H1 (cell line): ENCODE results near the gene MYH11. TPM values are rescaled to one million over a fixed set of nuclear protein-coding genes. Genes with fewer than 3 reads are reported as not detected.

Experiments used
- CTCF ChIA-PET: fragments of 300-600 bp; sonication (Branson Sonifier 250); formaldehyde crosslinking; loops from one replicate; lab custom pipeline; 2021; ENCODE audit not compliant: partially characterized antibody; lab: Charles Lee
- POLR2A ChIA-PET: fragments of 300-600 bp; sonication (Branson Sonifier 250); formaldehyde crosslinking; loops from one replicate; lab custom pipeline; 2021; ENCODE audit warnings: inconsistent platforms; ENCODE audit not compliant: partially characterized antibody; lab: Charles Lee
- DNase-seq, 2 experiments: peaks; one replicate each; pipeline versions ENCODE4 v3.0.0 to v3.0.0-alpha.2; 2010 to 2022; ENCODE audit warnings: low spot score in 2 of 2, low read depth in 1 of 2, mixed read lengths in 1 of 2
- FAIRE-seq: peaks from 2 replicates; lab custom pipeline; 2011; peaks lifted over from hg19 to GRCh38; lab: Jason Lieb, UNC
- H2AFZ ChIP-seq: 2 replicates; pipeline ENCODE4 v1.8.1; 2012; ENCODE audit warnings: low read length, inconsistent platforms
- H2AK5ac ChIP-seq: 2 replicates; pipeline ENCODE4 v1.6.1; 2013; ENCODE audit warnings: low read depth, low read length
- H2BK120ac ChIP-seq: replicated peaks from 2 replicates; pipeline ENCODE3; 2013; ENCODE audit warnings: low read depth, low read length, inconsistent platforms
- H2BK12ac ChIP-seq: 2 replicates; pipeline ENCODE4 v1.6.1; 2013; ENCODE audit warnings: low read depth, low read length
- H2BK15ac ChIP-seq: 2 replicates; pipeline ENCODE4 v1.6.1; 2013; ENCODE audit warnings: low read length
- H2BK20ac ChIP-seq: 2 replicates; pipeline ENCODE4 v1.6.1; 2013; ENCODE audit warnings: low read length
- H2BK5ac ChIP-seq: 2 replicates; pipeline ENCODE4 v1.6.1; 2013; ENCODE audit warnings: low read depth, low read length
- H3K14ac ChIP-seq: 2 replicates; pipeline ENCODE4 v1.6.1; 2013; ENCODE audit warnings: inconsistent platforms; ENCODE audit not compliant: insufficient read length
- H3K18ac ChIP-seq: 2 replicates; pipeline ENCODE4 v1.6.1; 2013; ENCODE audit warnings: low read length; ENCODE audit errors: extremely low read depth
- H3K23ac ChIP-seq: 2 replicates; pipeline ENCODE4 v1.6.1; 2013; ENCODE audit warnings: inconsistent platforms; ENCODE audit not compliant: insufficient read length
- H3K23me2 ChIP-seq: 2 replicates; pipeline ENCODE4 v1.6.1; 2013; ENCODE audit warnings: low read depth, low read length
- H3K27ac ChIP-seq: 2 replicates; pipeline ENCODE4 v1.6.1; 2011; ENCODE audit warnings: low read depth, low read length, inconsistent platforms
- H3K27me3 ChIP-seq, 4 experiments: replicated peaks in 1 of 4; 1 replicate in 1 of 4; 2 replicates in 3 of 4; pipeline versions ENCODE4 v1.6.1 to v1.8.1; 2011 to 2013; ENCODE audit warnings: low read length in 3 of 4, mild to moderate bottlenecking in 3 of 4, inconsistent platforms in 2 of 4, mixed read lengths in 2 of 4, moderate library complexity in 1 of 4; ENCODE audit not compliant: control insufficient read depth in 3 of 4, insufficient read depth in 3 of 4; ENCODE audit errors: extremely low read depth in 1 of 4
- H3K36me3 ChIP-seq, 4 experiments: 2 replicates each; pipeline versions ENCODE4 v1.6.1 to v1.8.1; 2011 to 2013; ENCODE audit warnings: mild to moderate bottlenecking in 4 of 4, low read length in 3 of 4, moderate library complexity in 2 of 4, control low read depth in 1 of 4, inconsistent platforms in 1 of 4; ENCODE audit not compliant: insufficient read depth in 4 of 4, control insufficient read depth in 2 of 4
- H3K4ac ChIP-seq: replicated peaks from 2 replicates; pipeline ENCODE3; 2013; ENCODE audit warnings: low read length, low read depth, mixed read lengths, inconsistent platforms; ENCODE audit not compliant: insufficient read length
- H3K4me1 ChIP-seq, 4 experiments: replicated peaks in 1 of 4; 1 replicate in 1 of 4; 2 replicates in 3 of 4; pipeline versions ENCODE4 v1.6.1 to v1.8.1; 2011 to 2013; ENCODE audit warnings: low read length in 3 of 4, inconsistent platforms in 2 of 4, mixed read lengths in 1 of 4; ENCODE audit not compliant: insufficient read depth in 4 of 4, control insufficient read depth in 3 of 4
- H3K4me2 ChIP-seq, 2 experiments: 2 replicates each; pipeline versions ENCODE4 v1.6.1 to v1.8.1; 2011 to 2013; ENCODE audit warnings: low read depth in 2 of 2, low read length in 2 of 2, control low read depth in 1 of 2, inconsistent platforms in 1 of 2, mild to moderate bottlenecking in 1 of 2; ENCODE audit not compliant: insufficient read depth in 1 of 2
- H3K4me3 ChIP-seq, 4 experiments: fragments of 200-600, 300-600 bp in 1 of 4; sonication (generic), shearing (Covaris generic), sonication (Bioruptor Twin) in 1 of 4; 2 replicates each; pipeline versions ENCODE4 v1.5.1 to v1.8.1; 2011 to 2016; ENCODE audit warnings: low read length in 4 of 4, low read depth in 3 of 4, control low read depth in 2 of 4, inconsistent platforms in 2 of 4, mild to moderate bottlenecking in 2 of 4, mixed read lengths in 1 of 4, moderate library complexity in 1 of 4; ENCODE audit not compliant: insufficient read depth in 2 of 4; ENCODE audit errors: extremely low read depth in 1 of 4
- H3K56ac ChIP-seq: replicated peaks from 2 replicates; pipeline ENCODE3; 2013; ENCODE audit warnings: low read depth, mild to moderate bottlenecking, mixed read lengths, low read length, inconsistent platforms; ENCODE audit not compliant: insufficient read length
- H3K79me1 ChIP-seq: 2 replicates; pipeline ENCODE4 v1.6.1; 2013; ENCODE audit warnings: low read depth, low read length, control low read depth
- H3K79me2 ChIP-seq, 2 experiments: 2 replicates each; pipeline versions ENCODE4 v1.6.1 to v1.8.1; 2012 to 2013; ENCODE audit warnings: low read length in 2 of 2, mild to moderate bottlenecking in 2 of 2, inconsistent platforms in 1 of 2; ENCODE audit not compliant: insufficient read depth in 2 of 2, control insufficient read depth in 1 of 2
- H3K9ac ChIP-seq, 4 experiments: replicated peaks in 1 of 4; 1 replicate in 1 of 4; 2 replicates in 3 of 4; pipeline versions ENCODE4 v1.6.1 to v1.8.1; 2011 to 2013; ENCODE audit warnings: low read depth in 3 of 4, low read length in 3 of 4, control low read depth in 2 of 4, mild to moderate bottlenecking in 2 of 4, moderate library complexity in 2 of 4, inconsistent platforms in 1 of 4; ENCODE audit errors: extremely low read depth in 1 of 4
- H3K9me3 ChIP-seq, 2 experiments: 2 replicates each; pipeline versions ENCODE4 v1.6.1 to v1.8.1; 2012 to 2013; ENCODE audit warnings: mild to moderate bottlenecking in 2 of 2, moderate library complexity in 2 of 2, control low read depth in 1 of 2, inconsistent platforms in 1 of 2, low read depth in 1 of 2, low read length in 1 of 2, mixed read lengths in 1 of 2; ENCODE audit not compliant: insufficient read depth in 2 of 2
- H4K20me1 ChIP-seq, 2 experiments: replicated peaks in 1 of 2; 2 replicates each; pipeline versions ENCODE3 to v1.8.1; 2011 to 2013; ENCODE audit warnings: inconsistent platforms in 2 of 2, low read length in 2 of 2, mild to moderate bottlenecking in 1 of 2; ENCODE audit not compliant: insufficient read depth in 2 of 2, control insufficient read depth in 1 of 2
- H4K5ac ChIP-seq: 2 replicates; pipeline ENCODE4 v1.6.1; 2013; ENCODE audit warnings: low read length, low read depth, mixed read lengths, inconsistent platforms; ENCODE audit not compliant: insufficient read length
- H4K8ac ChIP-seq: 2 replicates; pipeline ENCODE4 v1.8.0; 2013; ENCODE audit warnings: mild to moderate bottlenecking, moderate library complexity, low read length, inconsistent platforms; ENCODE audit not compliant: insufficient read depth; ENCODE audit errors: extremely low read depth
- H4K91ac ChIP-seq: replicated peaks from 2 replicates; pipeline ENCODE3; 2013; ENCODE audit warnings: low read length, mixed read lengths, inconsistent platforms; ENCODE audit not compliant: insufficient read length
- ATF3 ChIP-seq: IDR thresholded peaks from 2 replicates; pipeline ENCODE4 v1.6.1; 2011; ENCODE audit warnings: low read depth, mild to moderate bottlenecking, low read length; ENCODE audit not compliant: insufficient read depth
- FOSL1 ChIP-seq: IDR thresholded peaks from 2 replicates; pipeline ENCODE4 v1.6.1; 2011; ENCODE audit warnings: mild to moderate bottlenecking, low read depth, low read length, moderate library complexity; ENCODE audit not compliant: insufficient read depth
- KDM5A ChIP-seq: fragments of 200-600 bp; IDR thresholded peaks from 2 replicates; pipeline ENCODE4 v1.7.1; 2012; ENCODE audit warnings: mild to moderate bottlenecking, low read length, inconsistent platforms, mixed read lengths
- SAP30 ChIP-seq: fragments of 300-600 bp; sonication (generic); IDR thresholded peaks from 2 replicates; pipeline ENCODE4 v1.7.1; 2012; ENCODE audit warnings: low read length, moderate library complexity, mild to moderate bottlenecking, inconsistent platforms; ENCODE audit not compliant: insufficient read depth, insufficient replicate concordance
- SP1 ChIP-seq: IDR thresholded peaks from 2 replicates; pipeline ENCODE4 v1.6.1; 2011; ENCODE audit warnings: low read depth, low read length
- SP2 ChIP-seq: IDR thresholded peaks from 2 replicates; pipeline ENCODE4 v1.6.1; 2012; ENCODE audit warnings: mild to moderate bottlenecking, low read length, inconsistent platforms
- YY1 ChIP-seq: IDR thresholded peaks from 2 replicates; pipeline ENCODE4 v1.6.1; 2011; ENCODE audit warnings: low read depth, mild to moderate bottlenecking, low read length
- WGBS, 2 experiments: shearing (Covaris generic) in 1 of 2; methylation state at CpG; one replicate each; pipeline versions ENCODE4 v1.1.6 to v1.1.7; 2013 to 2015; ENCODE audit warnings: low lambda C conversion rate in 2 of 2, mixed read lengths in 2 of 2, inconsistent platforms in 1 of 2, low coverage in 1 of 2, missing lambda C conversion rate in 1 of 2; ENCODE audit not compliant: insufficient replicate concordance in 2 of 2, insufficient coverage in 1 of 2, insufficient read length in 1 of 2; ENCODE audit errors: extremely low coverage in 1 of 2, missing lambda C conversion rate in 1 of 2; 5-methylcytosine and 5-hydroxymethylcytosine counted together
- polyA plus RNA-seq, 7 experiments: library from polyadenylated mRNA; depleted of rRNA in 3 of 7; stranded (reverse) in 5 of 7; unstranded in 2 of 7; fragments of >200 nt in 5 of 7; fragments of 200-250 nt in 2 of 7; gene quantifications; 1 replicate in 5 of 7; 2 replicates in 1 of 7; 4 replicates in 1 of 7; pipeline versions ENCODE4 v1.2.1 to v1.2.3, GENCODE V29; 2011 to 2013; ENCODE audit warnings: missing spikeins in 2 of 7, mixed read lengths in 2 of 7
- total RNA-seq: library from RNA; stranded (reverse); fragmentation: NEBNext Ultra II Directional; extraction: Animal tissue kit (Norgen Biotek cat#: 25700); gene quantifications from 2 replicates; pipeline ENCODE4 v1.2.1, GENCODE V29; 2021

MYH11 gene
- total and polyA plus RNA-seq, 2 of the 8 experiments (the other 6 are each of a cell fraction or from before 2014, with no cell fraction given), result 0.11 to 0.78 TPM

GRCh38 chr16:15653227-15653626 is 203.6 kb downstream of the MYH11 start:
- H3K79me2 ChIP-seq, result peaks cover 0 to 28% of the 10 kb centered on the region in 2 experiments; a peak in 3 of 4 replicates
- ChIA-PET CTCF (interaction anchor here (1.1 kb wide), 1 partner anchor 19 kb away, joined by 3 read pairs; no protein-coding TSS in a partner anchor), POLR2A (interaction anchor here (0.7 to 1.2 kb wide), 3 partner anchors 10 to 18 kb away, joined by 3 to 4 read pairs (median 3); partner anchors contain the start of gene MARF1)
- no peak overlapping the region for H2BK120ac ChIP-seq
- H3K27ac ChIP-seq, result no peak overlapping the region
- DNase-seq (no peak), FAIRE-seq (no peak)
- no peak overlapping the region for H2BK15ac ChIP-seq
- H4K20me1 ChIP-seq, result peaks cover 1 to 7% of the 10 kb centered on the region in 2 experiments
- H2BK20ac ChIP-seq, result no peak overlapping the region
- peaks cover 0 to 3% (median 1%) of the 10 kb centered on the region in 4 experiments; a peak in 2 of 7 replicates for H3K4me1 ChIP-seq
- no peaks in the 10 kb centered on the region for H3K27me3 ChIP-seq
- H2BK12ac ChIP-seq, result no peak overlapping the region
- no peak overlapping the region for H3K9ac ChIP-seq
- WGBS, 2 experiments, result 78 to 100% methylated on average over 1 to 4 of the region's 4 CpGs
- no peak overlapping the region for H3K4ac ChIP-seq
- H4K91ac ChIP-seq, result no peak overlapping the region
- no peaks in the 10 kb centered on the region for H3K36me3 ChIP-seq
- H4K8ac ChIP-seq, result no peak overlapping the region
- no peak overlapping the region for H2BK5ac ChIP-seq
- H4K5ac ChIP-seq, result no peak overlapping the region
- no peaks in the 10 kb centered on the region for H3K9me3 ChIP-seq
- no peak overlapping the region for H3K4me2 ChIP-seq
- H3K18ac ChIP-seq, result no peak overlapping the region
- peaks cover 6% of the 10 kb centered on the region for H3K23me2 ChIP-seq
- H2AFZ ChIP-seq, result no peak overlapping the region
- H3K79me1 ChIP-seq, result peaks cover 8% of the 10 kb centered on the region; the same call in 1 of the 2 replicates
- H3K4me3 ChIP-seq, result no peak overlapping the region
- H3K14ac ChIP-seq, result no peak overlapping the region
- no peak overlapping the region for H2AK5ac ChIP-seq
- H3K56ac ChIP-seq, result no peak overlapping the region
- no peak overlapping the region for H3K23ac ChIP-seq
- no peak for TF ChIP-seq SAP30
- no peak for TF ChIP-seq ATF3
- TF ChIP-seq SP2, result no peak
- no peak for TF ChIP-seq FOSL1
- no peak for TF ChIP-seq KDM5A
- no peak for TF ChIP-seq SP1
- no peak for TF ChIP-seq YY1
